ENCODE results near the gene ECHS1. TPM values are rescaled to one million over a fixed set of nuclear protein-coding genes. Genes with fewer than 3 reads are reported as not detected.
"Not testable (repeated sequence)": the region's sequence is repeated elsewhere in the genome, so short reads cannot be mapped to it uniquely, and the experiment has no call there.

ECHS1 gene
- total and polyA plus RNA-seq, 2 experiments from 2014 or later = 92.1 to 127 TPM

DNA sequence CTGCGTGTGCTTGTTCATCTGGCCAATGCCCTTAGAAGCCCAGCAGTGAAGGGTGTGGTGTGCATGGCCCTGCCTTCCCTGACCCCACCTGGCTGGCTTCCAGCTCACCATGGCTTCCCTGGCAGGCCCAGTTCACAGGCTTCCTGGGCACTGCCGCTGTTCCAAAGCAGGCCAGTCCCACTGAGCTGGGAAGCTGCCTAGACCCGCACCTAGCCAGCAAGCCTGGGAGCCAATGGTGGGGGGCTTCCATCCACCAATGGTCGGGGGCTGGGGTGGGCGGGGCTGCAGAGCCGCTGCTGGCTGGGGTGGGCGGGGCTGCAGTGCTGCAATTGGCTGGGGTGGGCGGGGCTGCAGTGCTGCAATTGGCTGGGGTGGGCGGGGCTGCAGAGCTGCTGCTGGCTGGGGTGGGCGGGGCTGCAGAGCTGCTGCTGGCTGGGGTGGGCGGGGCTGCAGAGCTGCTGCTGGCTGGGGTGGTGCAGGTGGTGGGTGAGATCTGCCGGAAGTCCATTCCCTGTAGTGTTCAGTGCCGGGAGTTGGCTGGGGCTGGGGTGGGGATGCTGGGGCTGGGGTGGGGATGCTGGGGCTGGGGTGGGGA is 48.9 kb downstream of the ECHS1 start (continued):
- TF ChIP-seq POLR2AphosphoS5 (IDR thresholded peaks at IDR 0.05; ENCODE audit: low read depth) (no peak), NANOG (IDR thresholded peaks at IDR 0.05; ENCODE audit: borderline replicate concordance) (no peak)
- TF ChIP-seq, protein P1, sequence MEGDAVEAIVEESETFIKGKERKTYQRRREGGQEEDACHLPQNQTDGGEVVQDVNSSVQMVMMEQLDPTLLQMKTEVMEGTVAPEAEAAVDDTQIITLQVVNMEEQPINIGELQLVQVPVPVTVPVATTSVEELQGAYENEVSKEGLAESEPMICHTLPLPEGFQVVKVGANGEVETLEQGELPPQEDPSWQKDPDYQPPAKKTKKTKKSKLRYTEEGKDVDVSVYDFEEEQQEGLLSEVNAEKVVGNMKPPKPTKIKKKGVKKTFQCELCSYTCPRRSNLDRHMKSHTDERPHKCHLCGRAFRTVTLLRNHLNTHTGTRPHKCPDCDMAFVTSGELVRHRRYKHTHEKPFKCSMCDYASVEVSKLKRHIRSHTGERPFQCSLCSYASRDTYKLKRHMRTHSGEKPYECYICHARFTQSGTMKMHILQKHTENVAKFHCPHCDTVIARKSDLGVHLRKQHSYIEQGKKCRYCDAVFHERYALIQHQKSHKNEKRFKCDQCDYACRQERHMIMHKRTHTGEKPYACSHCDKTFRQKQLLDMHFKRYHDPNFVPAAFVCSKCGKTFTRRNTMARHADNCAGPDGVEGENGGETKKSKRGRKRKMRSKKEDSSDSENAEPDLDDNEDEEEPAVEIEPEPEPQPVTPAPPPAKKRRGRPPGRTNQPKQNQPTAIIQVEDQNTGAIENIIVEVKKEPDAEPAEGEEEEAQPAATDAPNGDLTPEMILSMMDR (conservative IDR thresholded peaks at IDR 0.05; ENCODE audit: low read depth in 2 of 2) = no peak

DNA sequence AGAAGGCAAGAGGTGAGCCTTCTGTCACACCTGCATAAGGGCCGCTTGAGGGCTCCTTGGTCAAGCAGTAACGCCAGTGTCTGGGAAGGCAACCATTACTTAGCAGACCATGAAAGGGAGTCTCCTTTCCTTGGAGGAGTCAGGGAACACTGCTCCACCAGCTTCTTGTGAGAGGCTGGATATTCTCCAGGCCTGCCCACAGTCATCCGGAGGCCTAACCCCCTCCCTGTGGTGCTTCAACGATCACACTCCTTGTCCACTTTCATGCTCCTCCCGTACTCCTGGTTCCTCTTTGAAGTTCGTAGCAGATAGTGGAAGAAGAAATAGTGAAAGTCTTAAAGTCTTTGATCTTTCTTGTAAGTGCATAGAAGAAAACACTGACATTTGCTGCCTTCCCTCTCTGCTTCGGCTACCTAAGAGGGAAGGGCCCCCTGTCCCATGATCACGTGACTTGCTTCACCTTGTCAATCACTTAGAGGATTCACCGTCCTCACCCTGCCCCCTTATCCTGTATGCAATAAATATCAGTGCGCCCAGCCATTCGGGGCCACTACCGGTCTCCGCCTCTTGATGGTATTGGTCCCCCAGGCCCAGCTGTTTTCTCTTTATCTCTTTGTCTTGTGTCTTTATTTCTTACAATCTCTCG is 51.0 kb downstream of the ECHS1 start:
- not testable (repeated sequence) for H3K27ac Mint-ChIP-seq; H3K36me3 Mint-ChIP-seq (ENCODE audit: low read depth); H3K9me3 Mint-ChIP-seq; DNase-seq (ENCODE audit: low spot score); H3K36me3 ChIP-seq (ENCODE audit: insufficient read depth); H2AFZ ChIP-seq; H4K20me1 ChIP-seq (replicated peaks; ENCODE audit: insufficient read depth); H3K4me3 Mint-ChIP-seq; H3K27ac ChIP-seq (ENCODE audit: low read depth); H3F3A ChIP-seq (replicated peaks; ENCODE audit: low read depth); H3K9me2 ChIP-seq (ENCODE audit: insufficient read depth); H3K4me3 ChIP-seq; H3K79me2 ChIP-seq (replicated peaks; ENCODE audit: insufficient read depth); ATAC-seq; H3K4me2 ChIP-seq
- H3K4me1 ChIP-seq (ENCODE audit: insufficient read depth) = peaks cover 10% of the 10 kb centered on the region
- H3K27me3 ChIP-seq (ENCODE audit: insufficient read depth) = peaks cover 28% of the 10 kb centered on the region
- peaks cover 42% of the 10 kb centered on the region for H3K27me3 Mint-ChIP-seq (ENCODE audit: insufficient read depth, low read depth, poor library complexity)
- peaks cover 11% of the 10 kb centered on the region for H3K4me1 Mint-ChIP-seq

DNA sequence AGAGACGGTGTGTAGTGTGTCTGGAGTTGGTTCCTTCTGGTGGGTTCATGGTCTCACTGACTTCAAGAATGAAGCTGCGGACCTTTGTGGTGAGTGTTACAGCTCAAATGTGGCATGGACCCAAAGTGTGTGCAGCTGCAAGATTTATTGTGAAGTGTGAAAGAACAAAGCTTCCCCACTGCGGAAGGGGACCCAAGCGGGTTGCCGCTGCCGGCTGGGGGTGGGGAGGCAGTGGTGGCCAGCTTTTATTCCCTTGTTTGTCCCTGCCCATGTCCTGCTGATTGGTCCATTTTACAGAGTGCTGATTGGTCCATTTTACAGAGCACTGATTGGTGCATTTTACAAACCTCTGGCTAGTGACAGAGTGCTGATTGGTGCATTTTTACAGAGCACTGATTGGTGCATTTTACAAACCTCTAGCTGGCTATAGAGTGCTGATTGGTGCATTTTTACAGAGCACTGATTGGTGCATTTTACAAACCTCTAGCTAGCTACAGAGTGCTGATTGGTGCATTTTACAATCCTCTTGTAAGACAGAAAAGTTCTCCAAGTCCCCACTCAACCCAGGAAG is 52.2 kb downstream of the ECHS1 start:
- H3K4me2 ChIP-seq; H4K20me1 ChIP-seq (replicated peaks; ENCODE audit: insufficient read depth); H3K4me3 ChIP-seq; H3K9me2 ChIP-seq (ENCODE audit: insufficient read depth); H3K4me1 ChIP-seq (ENCODE audit: insufficient read depth); H3K4me3 Mint-ChIP-seq; H3K27ac ChIP-seq (ENCODE audit: low read depth); H3K9me3 Mint-ChIP-seq; H3K4me1 Mint-ChIP-seq; H3K36me3 ChIP-seq (ENCODE audit: insufficient read depth); H3K36me3 Mint-ChIP-seq (ENCODE audit: low read depth); ATAC-seq; H2AFZ ChIP-seq; H3K79me2 ChIP-seq (replicated peaks; ENCODE audit: insufficient read depth); H3F3A ChIP-seq (replicated peaks; ENCODE audit: low read depth); H3K27ac Mint-ChIP-seq; DNase-seq (ENCODE audit: low spot score): not testable (repeated sequence)
- H3K27me3 Mint-ChIP-seq (ENCODE audit: insufficient read depth, low read depth, poor library complexity) = peaks cover 31% of the 10 kb centered on the region
- H3K27me3 ChIP-seq (ENCODE audit: insufficient read depth) = peaks cover 16% of the 10 kb centered on the region

DNA sequence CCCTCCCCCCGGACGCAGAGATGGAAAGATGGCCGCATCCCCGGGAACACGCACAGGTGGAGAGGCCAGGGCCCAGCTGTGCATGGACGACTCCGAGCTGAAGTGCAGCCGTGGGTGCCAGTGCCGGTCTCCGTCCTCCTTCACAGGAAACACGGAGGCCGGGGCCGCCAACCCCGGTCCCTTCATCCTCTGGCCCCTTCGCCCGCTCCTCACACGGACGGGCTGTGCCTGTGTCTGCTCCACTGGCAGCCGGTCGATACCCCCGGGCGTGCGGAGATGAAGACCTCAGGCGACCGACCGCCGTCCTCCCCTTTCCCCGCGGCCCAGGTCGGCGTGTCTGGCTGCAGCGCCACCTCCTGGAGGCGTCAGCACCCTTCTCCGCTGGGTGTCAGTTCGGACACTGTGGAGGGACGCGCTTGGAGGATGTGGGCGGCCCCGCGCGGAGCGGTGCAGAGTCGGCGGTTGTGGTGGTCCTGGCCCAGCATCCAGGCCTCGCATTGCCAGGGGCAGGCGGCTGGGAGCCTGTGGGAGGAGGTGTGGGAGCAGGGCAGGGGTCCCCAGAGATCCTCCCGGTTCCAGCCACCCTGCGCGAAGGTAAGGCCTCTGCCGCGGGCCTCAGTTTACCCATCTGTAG is 54.5 kb downstream of the ECHS1 start:
- Mint-ChIP-seq H3K4me1 (no peaks in the 10 kb centered on the region; the same call in 2 of the 3 replicates), H3K36me3 (ENCODE audit: low read depth) (no peaks in the 10 kb centered on the region; the same call in 2 of the 3 replicates), H3K9me3 (peaks cover 4% of the 10 kb centered on the region; the same call in 2 of the 3 replicates), H3K4me3 (peak overlapping the region; percentile 68), H3K27ac (no peak overlapping the region), H3K27me3 (ENCODE audit: insufficient read depth, low read depth, poor library complexity) (peaks cover 24% of the 10 kb centered on the region)
- peak overlapping the region; percentile 64 for H3K4me3 ChIP-seq
- ATAC-seq (peak; percentile 98), DNase-seq (ENCODE audit: low spot score) (peak; percentile 88)
- no peaks in the 10 kb centered on the region for H3K79me2 ChIP-seq (replicated peaks; ENCODE audit: insufficient read depth)
- no peak overlapping the region for H3K27ac ChIP-seq (ENCODE audit: low read depth)
- peak overlapping the region; percentile 59; the same call in 1 of the 2 replicates for H2AFZ ChIP-seq
- H3K4me2 ChIP-seq = peak overlapping the region; percentile 70
- no peaks in the 10 kb centered on the region for H3K9me2 ChIP-seq (ENCODE audit: insufficient read depth)
- no peaks in the 10 kb centered on the region for H3K36me3 ChIP-seq (ENCODE audit: insufficient read depth)
- 0 out of 2 replicates have a peak, but pooled peaks cover 3% of the 10 kb centered on the region for H3F3A ChIP-seq (replicated peaks; ENCODE audit: low read depth)
- no peaks in the 10 kb centered on the region for H4K20me1 ChIP-seq (replicated peaks; ENCODE audit: insufficient read depth)
- H3K4me1 ChIP-seq (ENCODE audit: insufficient read depth) = no peaks in the 10 kb centered on the region
- H3K27me3 ChIP-seq (ENCODE audit: insufficient read depth) = peaks cover 3% of the 10 kb centered on the region; the same call in 1 of the 2 replicates
- TF ChIP-seq, protein P1 (conservative IDR thresholded peaks at IDR 0.05; ENCODE audit: low read depth in 2 of 2) = peak; percentile 77 to 93
- TF ChIP-seq, protein P2, sequence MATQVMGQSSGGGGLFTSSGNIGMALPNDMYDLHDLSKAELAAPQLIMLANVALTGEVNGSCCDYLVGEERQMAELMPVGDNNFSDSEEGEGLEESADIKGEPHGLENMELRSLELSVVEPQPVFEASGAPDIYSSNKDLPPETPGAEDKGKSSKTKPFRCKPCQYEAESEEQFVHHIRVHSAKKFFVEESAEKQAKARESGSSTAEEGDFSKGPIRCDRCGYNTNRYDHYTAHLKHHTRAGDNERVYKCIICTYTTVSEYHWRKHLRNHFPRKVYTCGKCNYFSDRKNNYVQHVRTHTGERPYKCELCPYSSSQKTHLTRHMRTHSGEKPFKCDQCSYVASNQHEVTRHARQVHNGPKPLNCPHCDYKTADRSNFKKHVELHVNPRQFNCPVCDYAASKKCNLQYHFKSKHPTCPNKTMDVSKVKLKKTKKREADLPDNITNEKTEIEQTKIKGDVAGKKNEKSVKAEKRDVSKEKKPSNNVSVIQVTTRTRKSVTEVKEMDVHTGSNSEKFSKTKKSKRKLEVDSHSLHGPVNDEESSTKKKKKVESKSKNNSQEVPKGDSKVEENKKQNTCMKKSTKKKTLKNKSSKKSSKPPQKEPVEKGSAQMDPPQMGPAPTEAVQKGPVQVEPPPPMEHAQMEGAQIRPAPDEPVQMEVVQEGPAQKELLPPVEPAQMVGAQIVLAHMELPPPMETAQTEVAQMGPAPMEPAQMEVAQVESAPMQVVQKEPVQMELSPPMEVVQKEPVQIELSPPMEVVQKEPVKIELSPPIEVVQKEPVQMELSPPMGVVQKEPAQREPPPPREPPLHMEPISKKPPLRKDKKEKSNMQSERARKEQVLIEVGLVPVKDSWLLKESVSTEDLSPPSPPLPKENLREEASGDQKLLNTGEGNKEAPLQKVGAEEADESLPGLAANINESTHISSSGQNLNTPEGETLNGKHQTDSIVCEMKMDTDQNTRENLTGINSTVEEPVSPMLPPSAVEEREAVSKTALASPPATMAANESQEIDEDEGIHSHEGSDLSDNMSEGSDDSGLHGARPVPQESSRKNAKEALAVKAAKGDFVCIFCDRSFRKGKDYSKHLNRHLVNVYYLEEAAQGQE (IDR thresholded peaks at IDR 0.05; ENCODE audit: unreplicated experiment) = no peak

Measured in GM23338 (cell line).